ENCODE results near the gene DCST1. TPM values are rescaled to one million over a fixed set of nuclear protein-coding genes. Genes with fewer than 3 reads are reported as not detected.

The DCST1 gene
- total RNA-seq, 1 donor from 2014 or later = not detected

DNA sequence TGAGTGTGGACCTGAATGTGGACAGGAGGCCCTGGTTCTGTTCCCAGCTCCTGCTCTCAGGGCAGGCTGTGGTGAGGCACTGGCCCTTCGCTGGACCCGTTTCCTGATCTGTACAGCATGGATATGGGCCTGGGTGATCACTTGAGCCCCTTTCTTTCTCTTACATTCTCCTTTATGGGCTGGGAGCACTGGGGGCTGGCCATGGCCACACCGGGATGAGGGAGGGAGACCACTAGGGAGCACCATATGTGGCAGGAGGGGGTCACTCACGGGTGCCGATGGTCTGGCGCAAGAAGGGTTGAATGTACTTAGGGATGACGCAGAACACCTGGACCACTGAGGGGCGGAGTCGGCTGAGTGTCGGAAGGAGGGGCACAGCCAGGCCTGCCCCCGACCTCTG is 2.7 kb upstream of the DCST1 start:
- no peak for DNase-seq (ENCODE audit: low read depth, low spot score)

DNA sequence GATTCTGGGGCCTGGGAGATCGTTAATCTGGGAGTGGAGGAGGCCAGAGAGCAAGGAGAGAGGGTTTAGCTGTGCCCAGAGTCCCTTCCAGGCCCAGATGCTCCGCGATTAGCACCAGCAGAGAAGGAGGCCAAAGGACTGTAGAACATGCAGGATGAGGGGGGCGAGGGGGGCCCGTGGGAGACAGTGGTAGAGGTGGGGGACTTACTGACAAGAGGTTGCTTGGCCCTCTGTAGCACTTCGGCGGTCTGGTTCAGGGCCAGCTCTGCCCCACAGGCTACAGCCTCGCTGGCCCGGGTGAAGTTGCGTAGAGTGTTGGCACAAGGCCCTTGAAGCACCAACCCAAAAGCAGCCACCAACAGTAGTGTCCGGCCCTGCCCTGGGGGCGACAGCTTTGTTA is 738 bp upstream of the DCST1 start:
- no peak for DNase-seq (ENCODE audit: low read depth, low spot score)

DNA sequence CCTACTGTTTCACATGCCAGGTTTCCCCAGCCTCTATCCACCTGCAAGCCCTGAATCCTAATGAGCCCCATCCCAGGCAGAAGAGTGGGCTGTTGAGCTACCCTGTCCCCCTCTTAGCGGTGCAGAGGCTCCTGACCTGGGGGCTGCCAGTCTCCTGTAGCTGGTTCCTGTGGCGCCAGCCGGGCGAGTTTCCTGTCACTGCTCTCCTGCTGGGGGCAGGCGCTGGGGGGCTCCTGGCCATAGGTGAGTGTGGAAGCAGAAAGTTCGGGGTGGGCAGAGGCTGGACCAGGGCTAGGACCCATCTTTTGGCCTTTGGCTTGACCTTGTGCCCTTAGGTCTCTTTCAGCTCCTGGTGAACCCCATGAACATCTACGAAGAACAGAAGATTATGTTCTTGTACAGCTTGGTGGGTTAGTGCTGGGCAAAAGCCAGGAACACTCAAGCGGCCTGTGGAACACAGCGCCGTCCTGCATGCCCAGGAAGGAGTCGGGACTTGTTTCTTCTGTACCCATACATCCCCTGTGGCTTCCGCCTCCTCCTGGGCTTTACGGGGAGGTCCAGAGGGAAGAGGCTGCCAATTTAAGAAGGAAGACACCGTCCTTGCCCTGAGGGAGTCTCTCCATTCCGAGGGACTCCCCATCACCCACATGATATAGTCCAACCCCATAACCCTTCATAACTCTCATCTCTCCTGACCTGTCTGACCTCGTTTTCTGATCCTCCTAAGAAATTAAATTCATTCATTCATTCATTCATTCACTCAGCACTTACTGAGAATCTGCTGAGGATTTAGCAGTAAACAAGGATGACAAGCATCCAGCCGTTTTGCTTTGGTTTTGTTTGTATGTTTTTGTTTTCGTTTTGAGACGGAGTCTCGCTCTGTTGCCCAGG is 939 bp downstream of the DCST1 start:
- DNase-seq (ENCODE audit: low read depth, low spot score) = no peak

- DNase-seq (ENCODE audit: low read depth, low spot score) = no peak
Observed at GRCh38 chr1:155035936-155036335, 2.3 kb downstream of the DCST1 start.

DNA sequence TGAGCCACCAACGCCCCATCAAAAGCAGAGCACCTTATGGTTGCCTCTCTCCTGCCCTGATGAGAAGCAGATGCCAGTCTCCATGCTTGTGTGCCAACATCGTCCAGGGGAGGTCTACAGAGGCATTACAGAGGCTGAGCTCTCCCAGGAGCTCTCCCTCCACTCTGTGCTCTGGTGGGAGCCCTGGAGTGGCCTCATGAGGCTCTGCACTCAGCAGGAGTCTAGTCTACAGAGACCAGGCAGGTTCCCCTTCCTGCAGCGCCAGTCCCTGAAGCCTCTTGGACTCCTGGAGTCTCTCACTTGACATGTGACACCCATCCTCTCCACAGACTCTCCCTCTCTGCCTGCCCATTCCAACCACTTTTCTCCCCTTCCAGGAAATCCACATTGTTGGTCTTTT is 3.4 kb downstream of the DCST1 start:
- no peak for DNase-seq (ENCODE audit: low read depth, low spot score)

- no peak for DNase-seq (ENCODE audit: low read depth, low spot score)
Observed at GRCh38 chr1:155037851-155038441, 4.3 kb downstream of the DCST1 start.

DNA sequence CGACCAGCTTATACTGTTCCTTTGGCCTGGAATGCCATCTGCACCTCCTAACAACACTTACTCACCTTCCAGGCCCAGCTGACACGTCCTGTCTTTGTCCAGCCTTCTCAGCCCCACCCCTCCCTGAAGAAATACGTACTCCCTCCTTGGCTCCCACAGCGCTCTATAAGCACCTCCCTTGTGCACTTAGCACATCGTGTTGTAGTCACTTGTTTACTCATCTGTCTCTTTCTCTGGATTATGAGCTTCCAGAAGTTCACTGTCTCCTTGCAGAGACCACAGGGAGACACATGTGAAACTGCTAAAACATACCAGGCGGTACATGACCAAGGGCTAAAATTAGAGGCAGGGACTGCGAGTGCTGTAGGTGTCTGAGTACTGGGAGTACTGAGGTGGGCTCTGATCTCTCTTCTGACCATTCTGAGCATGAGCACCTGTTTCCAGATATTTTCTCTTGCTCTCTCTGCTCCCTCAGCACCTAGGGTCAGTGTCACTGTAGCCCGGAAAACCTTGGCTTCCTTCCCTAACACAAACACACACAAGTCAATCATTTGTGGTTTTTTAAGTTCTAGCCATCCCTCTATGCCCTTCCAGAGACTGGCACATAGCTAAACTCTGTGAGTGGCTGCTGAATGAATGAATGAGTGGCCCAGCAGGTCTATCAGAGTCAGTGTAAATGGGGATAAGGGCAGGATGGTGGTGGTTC is 5.1 kb downstream of the DCST1 start:
- DNase-seq (ENCODE audit: low read depth, low spot score) = no peak

DNA sequence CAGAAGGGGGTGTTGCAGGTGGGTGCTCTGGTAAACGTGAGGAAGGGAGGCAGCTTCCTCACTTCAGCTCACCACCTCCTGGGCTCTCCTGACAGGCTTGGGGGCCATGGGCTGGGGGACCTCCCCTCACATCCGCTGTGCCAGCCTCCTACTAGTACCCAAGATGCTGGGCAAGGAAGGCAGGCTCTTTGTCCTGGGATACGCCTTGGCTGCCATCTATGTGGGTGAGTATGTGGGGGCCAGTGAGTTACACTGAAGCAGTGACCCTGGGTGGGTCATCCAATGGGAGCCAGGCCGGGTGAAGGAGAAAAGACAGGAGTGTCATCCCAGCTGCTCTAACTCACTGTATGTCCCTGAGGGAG is 5.7 kb downstream of the DCST1 start:
- no peak for DNase-seq (ENCODE audit: low read depth, low spot score)

- no peak for DNase-seq (ENCODE audit: low read depth, low spot score)
Observed at GRCh38 chr1:155040358-155041093, 6.9 kb downstream of the DCST1 start.

- no peak for DNase-seq (ENCODE audit: low read depth, low spot score)
Observed at GRCh38 chr1:155042789-155043188, 9.2 kb downstream of the DCST1 start.

GRCh38 chr1:155043301-155043702 is 9.7 kb downstream of the DCST1 start:
- DNase-seq (ENCODE audit: low read depth, low spot score) = no peak

DNA sequence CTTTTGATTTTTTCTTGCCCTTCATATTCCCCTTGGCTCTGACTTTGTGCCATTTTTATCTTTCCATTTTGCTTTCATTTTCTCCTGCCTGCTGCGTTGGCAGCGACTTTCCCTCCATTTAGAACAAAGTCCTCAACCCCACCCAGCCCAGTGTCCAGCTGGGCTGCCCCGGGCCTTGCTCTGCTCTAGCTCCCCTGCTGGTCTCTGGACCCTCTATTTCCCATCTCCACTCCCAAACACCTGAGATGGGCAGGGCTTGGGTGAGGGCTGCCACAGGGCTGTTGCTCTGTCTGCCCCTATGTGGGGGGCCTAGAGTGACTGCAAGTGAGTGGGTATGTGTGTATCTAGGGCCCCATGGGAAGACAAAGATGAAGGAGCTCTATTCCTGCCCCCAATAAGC is 10.2 kb downstream of the DCST1 start:
- no peak for DNase-seq (ENCODE audit: low read depth, low spot score)

- no peak for DNase-seq (ENCODE audit: low read depth, low spot score)
Observed at GRCh38 chr1:155044365-155044764, 10.7 kb downstream of the DCST1 start.

DNA sequence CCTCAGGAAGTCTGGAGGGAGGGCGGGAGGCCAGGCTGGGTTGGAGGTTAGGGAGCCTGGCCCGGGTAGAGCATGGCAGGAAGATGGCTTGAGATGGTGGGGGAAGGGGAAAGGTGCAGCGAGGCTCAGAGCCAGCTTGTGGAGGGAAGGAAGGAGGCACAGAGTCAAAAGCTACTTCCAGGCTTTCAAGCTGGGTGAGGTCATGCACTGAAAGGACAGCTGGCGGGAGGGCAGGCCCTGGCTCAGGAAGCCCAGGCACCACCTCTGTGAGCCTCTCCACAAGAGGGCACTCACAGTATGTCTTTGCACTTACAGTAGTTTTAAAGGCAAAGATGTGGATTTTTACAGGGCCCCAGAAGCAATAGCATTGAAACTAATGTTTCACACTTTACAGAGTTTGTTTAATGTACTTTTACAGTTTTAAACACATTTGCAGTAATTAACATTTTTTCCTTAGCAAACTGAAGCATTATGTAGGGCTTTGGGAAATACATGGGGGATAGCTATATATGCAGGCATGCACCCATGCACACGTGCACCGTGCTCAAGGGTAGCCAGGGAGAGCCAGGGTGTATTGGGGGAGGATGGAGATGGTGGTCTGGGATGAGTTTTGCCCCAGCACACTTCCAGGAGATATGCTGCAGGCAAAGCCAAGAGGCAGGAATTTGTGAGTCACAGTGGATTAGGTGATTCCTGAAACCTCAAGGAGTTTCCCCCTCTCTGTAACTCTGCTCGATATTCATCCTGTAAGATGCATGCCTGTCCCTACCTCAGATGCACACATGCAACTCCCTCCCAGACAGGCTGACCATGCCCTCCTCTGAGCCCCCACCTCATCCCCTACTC is 11.4 kb downstream of the DCST1 start:
- peak; percentile 69 for DNase-seq (ENCODE audit: low read depth, low spot score)

GRCh38 chr1:155048449-155049334 is 15.1 kb downstream of the DCST1 start:
- DNase-seq (ENCODE audit: low read depth, low spot score) = no peak

DNA sequence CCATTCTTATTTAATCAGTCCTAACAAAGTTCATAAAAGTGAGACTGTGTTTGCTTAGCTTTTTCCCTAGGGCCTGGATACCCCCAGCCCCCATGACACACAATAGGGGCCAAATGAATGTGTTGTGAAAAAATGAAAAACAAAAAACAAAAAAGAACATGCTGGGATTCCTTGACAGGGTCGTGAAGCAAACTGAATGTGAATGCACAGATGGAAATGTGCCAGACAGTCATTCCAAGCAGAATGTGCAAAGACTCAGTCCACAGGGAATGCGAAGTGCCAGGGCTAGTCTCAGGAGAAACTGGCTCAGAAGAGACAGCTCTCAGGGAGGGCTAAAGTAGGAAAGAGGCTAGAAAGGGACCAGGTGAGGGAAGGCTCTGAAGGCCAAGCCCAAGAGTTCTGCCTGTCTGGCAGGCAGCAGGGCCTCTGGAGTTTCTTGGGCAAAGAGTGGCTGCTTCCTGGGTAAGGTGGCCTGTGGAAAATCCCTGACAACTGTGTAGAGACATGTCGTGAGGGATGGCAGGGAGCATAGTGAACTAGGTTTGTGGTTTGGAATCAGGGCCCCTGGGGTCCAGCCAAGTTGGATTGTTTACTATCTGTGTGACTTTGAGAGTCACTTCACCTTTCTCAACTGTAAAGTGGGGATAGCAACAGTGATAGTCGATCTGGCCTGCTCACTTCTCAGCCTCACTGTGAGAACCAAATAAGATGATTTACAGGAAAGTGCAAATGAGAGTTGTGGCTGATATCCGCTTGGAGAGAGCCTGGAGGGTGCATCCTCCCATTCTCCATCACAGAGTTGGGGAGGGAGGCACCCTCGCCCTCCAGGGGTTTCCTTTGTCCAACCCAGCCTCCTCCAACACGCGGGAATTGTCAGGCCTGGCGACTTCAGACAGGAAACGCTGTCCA is 16.3 kb downstream of the DCST1 start:
- DNase-seq (ENCODE audit: low read depth, low spot score) = no peak

DNA sequence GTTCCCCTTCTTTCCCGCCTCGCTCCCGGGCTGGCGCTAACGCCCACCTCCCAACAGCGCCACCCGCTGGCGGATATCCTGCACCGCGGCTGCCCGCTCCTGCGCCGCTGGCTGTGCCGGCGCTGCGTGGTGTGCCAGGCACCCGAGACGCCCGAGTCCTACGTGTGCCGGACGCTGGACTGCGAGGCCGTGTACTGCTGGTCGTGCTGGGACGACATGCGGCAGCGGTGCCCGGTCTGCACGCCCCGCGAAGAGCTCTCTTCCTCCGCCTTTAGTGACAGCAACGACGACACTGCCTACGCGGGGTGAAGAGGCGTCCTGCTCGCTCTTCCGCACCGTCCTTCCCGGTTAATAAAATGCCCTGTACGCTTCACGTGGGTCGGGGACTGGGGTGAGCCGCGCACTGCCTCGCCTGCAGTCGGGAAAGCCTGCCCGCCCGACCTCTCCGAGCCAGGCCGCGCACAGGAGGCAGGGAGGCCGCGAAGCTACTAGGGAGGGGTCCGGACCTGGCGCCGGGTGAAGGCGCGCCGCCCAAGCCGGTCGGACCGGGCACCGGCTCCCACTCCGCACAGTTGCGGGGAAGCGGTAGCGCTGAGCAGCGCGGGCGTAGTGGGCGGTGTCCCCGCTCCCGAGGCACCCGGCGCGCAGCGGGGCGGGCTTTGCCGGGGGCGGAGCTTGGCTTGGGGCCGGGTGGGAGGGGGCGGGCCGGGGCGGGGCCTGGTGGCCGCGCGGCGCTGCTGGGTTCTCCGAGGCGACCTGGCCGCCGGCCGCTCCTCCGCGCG is 17.1 kb downstream of the DCST1 start, which contains the start of gene ADAM15:
ADAM15 (plus strand) TSS at position 757 of the 782 bp plus-strand sequence. CDS start 71 bp downstream, outside the sequence.
- no peak for DNase-seq (ENCODE audit: low read depth, low spot score)

- DNase-seq (ENCODE audit: low read depth, low spot score) = no peak
Observed at GRCh38 chr1:155051342-155051776, 17.7 kb downstream of the DCST1 start.

Measured in pulmonary artery endothelial cell (primary cell).